Effector memory CD8-positive, alpha-beta T cell (primary cell): ENCODE measurements around the gene GRIN2D.

ENCODE experiments used
- ATAC-seq: fragments of 150-1000 bp; cut with Tn5 transposase; replicated peaks from 2 replicates; pipeline ENCODE4 v1.10.0; 2021; ENCODE audit warnings: mild to moderate bottlenecking, moderate library complexity
- DNase-seq, 3 experiments: peaks; one replicate each; pipeline ENCODE4 v3.0.0; 2021
- H3K27ac Mint-ChIP-seq, 2 donors: one replicate each; pipeline ENCODE4 v1.8.0; 2022; ENCODE audit warnings: mild to moderate bottlenecking in 2 of 2, mixed read lengths in 2 of 2, moderate library complexity in 2 of 2
- H3K27me3 Mint-ChIP-seq, 2 donors: one replicate each; pipeline ENCODE4 v1.8.0; 2022; ENCODE audit warnings: mixed read lengths in 2 of 2
- H3K36me3 Mint-ChIP-seq: one replicate; pipeline ENCODE4 v1.8.0; 2022; ENCODE audit warnings: mild to moderate bottlenecking, moderate library complexity, mixed read lengths; ENCODE audit not compliant: insufficient read depth
- H3K4me1 Mint-ChIP-seq, 2 donors: one replicate each; pipeline ENCODE4 v1.8.0; 2022; ENCODE audit warnings: low read depth in 2 of 2, mixed read lengths in 2 of 2
- H3K4me3 Mint-ChIP-seq, 2 donors: one replicate each; pipeline ENCODE4 v1.8.0; 2022; ENCODE audit warnings: mild to moderate bottlenecking in 2 of 2, mixed read lengths in 2 of 2, moderate library complexity in 2 of 2
- H3K9me3 Mint-ChIP-seq, 2 donors: one replicate each; pipeline ENCODE4 v1.8.0; 2022; ENCODE audit warnings: mixed read lengths in 2 of 2

GRIN2D gene

DNA sequence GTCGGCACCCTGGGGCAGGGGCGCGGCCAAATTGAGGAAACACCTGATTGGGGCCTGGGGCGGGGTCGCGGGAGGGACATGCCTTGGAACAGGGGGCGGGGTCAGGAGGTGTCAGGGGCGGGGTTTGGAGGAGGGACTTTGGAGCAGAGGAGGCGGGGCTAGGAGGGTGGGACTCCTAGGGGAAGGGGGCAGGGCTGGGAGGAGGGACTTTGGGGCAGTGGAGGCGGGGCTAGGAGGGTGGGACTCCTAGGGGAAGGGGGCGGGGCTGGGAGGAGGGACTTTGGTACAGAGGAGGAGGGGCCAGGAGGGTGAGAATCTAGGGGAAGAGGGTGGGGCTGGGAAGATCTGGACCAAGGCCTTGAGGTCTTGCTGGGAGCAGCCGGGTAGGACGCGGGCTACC lies 21.9 kb downstream of the GRIN2D start:
- ATAC-seq = peak; percentile 45
- H3K36me3 Mint-ChIP-seq = peaks cover 15% of the 10 kb centered on the region
- no peaks in the 10 kb centered on the region for H3K9me3 Mint-ChIP-seq
- H3K27me3 Mint-ChIP-seq = no peaks in the 10 kb centered on the region
- peaks cover 18 to 20% of the 10 kb centered on the region in 2 donors for H3K4me1 Mint-ChIP-seq
- peak; percentile 47 to 63 (median 48) for DNase-seq
- H3K4me3 Mint-ChIP-seq = peak overlapping the region; percentile 76 to 85
- H3K27ac Mint-ChIP-seq = peak overlapping the region in 1 of 2 donors; percentile 26

GRCh38 chr19:48415806-48416221 lies 22.3 kb downstream of the GRIN2D start:
- DNase-seq = no peak
- H3K27ac Mint-ChIP-seq = no peak overlapping the region
- peaks cover 13% of the 10 kb centered on the region for H3K36me3 Mint-ChIP-seq
- no peaks in the 10 kb centered on the region for H3K27me3 Mint-ChIP-seq
- no peaks in the 10 kb centered on the region for H3K9me3 Mint-ChIP-seq
- H3K4me1 Mint-ChIP-seq = peaks cover 18 to 20% of the 10 kb centered on the region in 2 donors
- no peak for ATAC-seq
- peak overlapping the region; percentile 76 to 85 for H3K4me3 Mint-ChIP-seq

DNA sequence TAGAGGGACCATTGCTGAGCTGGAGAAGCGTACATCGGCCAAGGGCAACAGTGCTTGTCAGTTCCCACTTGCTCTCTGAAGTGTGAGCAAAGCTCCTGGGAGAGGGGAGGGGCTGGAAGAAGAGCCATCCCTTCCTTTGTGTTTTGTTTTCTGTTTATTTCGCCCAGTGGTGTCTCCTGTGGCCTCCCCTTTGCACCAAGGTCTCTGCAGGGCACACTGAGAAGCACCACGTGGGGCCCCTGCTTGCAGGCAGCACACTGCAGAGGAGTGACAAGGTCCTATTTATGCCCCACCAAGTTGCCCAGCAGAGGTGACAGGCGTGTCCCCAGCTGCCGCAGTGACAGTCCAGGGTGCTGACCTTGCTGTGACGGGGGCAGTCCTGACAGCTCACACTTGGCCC lies 24.0 kb downstream of the GRIN2D start:
- DNase-seq (no peak), ATAC-seq (no peak)
- no peaks in the 10 kb centered on the region for H3K27me3 Mint-ChIP-seq
- peaks cover 13% of the 10 kb centered on the region for H3K36me3 Mint-ChIP-seq
- H3K27ac Mint-ChIP-seq = no peak overlapping the region
- no peaks in the 10 kb centered on the region for H3K9me3 Mint-ChIP-seq
- H3K4me3 Mint-ChIP-seq = no peak overlapping the region
- H3K4me1 Mint-ChIP-seq = peaks cover 18 to 20% of the 10 kb centered on the region in 2 donors

- H3K4me1 Mint-ChIP-seq = peaks cover 18 to 20% of the 10 kb centered on the region in 2 donors
- peaks cover 10% of the 10 kb centered on the region for H3K36me3 Mint-ChIP-seq
- H3K4me3 Mint-ChIP-seq = peak overlapping the region; percentile 76 to 83
- peak overlapping the region; percentile 87 to 90 for H3K27ac Mint-ChIP-seq
- H3K9me3 Mint-ChIP-seq = no peaks in the 10 kb centered on the region
- H3K27me3 Mint-ChIP-seq = peaks cover 0 to 4% of the 10 kb centered on the region in 2 donors
- ATAC-seq (peak; percentile 7), DNase-seq (no peak)
Measured at GRCh38 chr19:48418317-48419064, 25.0 kb downstream of the GRIN2D start.

- peak; percentile 69 to 71 (median 71) for DNase-seq
- Mint-ChIP-seq H3K27ac (peak overlapping the region; percentile 87 to 90), H3K36me3 (peaks cover 10% of the 10 kb centered on the region), H3K4me1 (peaks cover 16 to 20% of the 10 kb centered on the region in 2 donors), H3K9me3 (no peaks in the 10 kb centered on the region), H3K27me3 (peaks cover 0 to 5% of the 10 kb centered on the region in 2 donors), H3K4me3 (peak overlapping the region; percentile 76 to 83)
- peak; percentile 82 for ATAC-seq
Measured at GRCh38 chr19:48419158-48419920, 25.9 kb downstream of the GRIN2D start.

DNA sequence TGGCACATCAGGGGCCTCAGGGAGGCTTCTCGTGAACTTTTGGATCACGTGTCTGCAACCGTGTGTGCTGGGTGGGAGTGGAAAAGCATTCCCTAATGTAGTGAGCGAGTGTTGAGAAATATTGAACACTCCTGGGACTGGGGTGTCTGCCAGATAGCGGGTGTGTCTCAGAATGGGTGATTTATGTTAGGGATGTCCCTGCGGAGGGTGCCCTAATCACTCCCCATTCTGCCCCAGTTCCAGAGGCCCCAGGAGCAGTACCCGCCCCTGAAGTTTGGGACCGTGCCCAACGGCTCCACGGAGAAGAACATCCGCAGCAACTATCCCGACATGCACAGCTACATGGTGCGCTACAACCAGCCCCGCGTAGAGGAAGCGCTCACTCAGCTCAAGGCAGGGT lies 28.1 kb downstream of the GRIN2D start:
- DNase-seq (no peak), ATAC-seq (no peak)
- Mint-ChIP-seq H3K4me3 (no peak overlapping the region), H3K9me3 (no peaks in the 10 kb centered on the region), H3K27me3 (peaks cover 0 to 5% of the 10 kb centered on the region in 2 donors), H3K36me3 (peaks cover 7% of the 10 kb centered on the region), H3K27ac (no peak overlapping the region), H3K4me1 (peaks cover 10 to 17% of the 10 kb centered on the region in 2 donors)

DNA sequence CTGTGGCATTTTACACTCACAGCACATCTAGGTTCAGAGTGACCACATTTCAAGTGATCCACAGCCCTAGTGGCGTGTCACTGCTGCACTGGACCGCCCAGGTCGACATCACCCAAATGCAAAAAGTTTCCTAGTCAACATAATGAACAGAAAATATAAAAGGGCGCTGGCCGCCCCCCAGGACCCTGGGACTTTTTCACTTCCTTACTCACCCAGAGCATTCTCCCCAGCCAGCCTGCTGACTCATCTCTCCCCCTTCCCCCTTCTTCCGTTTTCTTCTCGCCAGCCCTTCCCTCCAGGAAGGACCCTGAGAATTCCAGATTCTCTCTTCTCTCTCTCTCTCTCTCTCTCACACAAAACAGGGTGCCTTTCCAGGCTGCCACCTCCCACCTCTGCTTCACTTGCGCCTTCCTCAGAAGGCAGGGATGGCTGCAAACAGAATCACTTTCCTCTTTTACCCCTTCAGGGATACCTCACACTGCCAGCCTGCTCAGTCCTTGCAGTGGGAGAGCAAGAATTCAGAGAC lies 31.3 kb downstream of the GRIN2D start:
- H3K4me3 Mint-ChIP-seq = no peak overlapping the region
- DNase-seq (no peak), ATAC-seq (no peak)
- H3K27me3 Mint-ChIP-seq = peaks cover 5 to 7% of the 10 kb centered on the region in 2 donors
- H3K27ac Mint-ChIP-seq = no peak overlapping the region
- H3K4me1 Mint-ChIP-seq = peaks cover 0 to 4% of the 10 kb centered on the region in 2 donors
- no peaks in the 10 kb centered on the region for H3K9me3 Mint-ChIP-seq
- H3K36me3 Mint-ChIP-seq = peaks cover 4% of the 10 kb centered on the region

- Mint-ChIP-seq H3K27me3 (peaks cover 0 to 7% of the 10 kb centered on the region in 2 donors), H3K9me3 (no peaks in the 10 kb centered on the region), H3K27ac (no peak overlapping the region), H3K36me3 (peaks cover 4% of the 10 kb centered on the region), H3K4me1 (peaks cover 0 to 4% of the 10 kb centered on the region in 2 donors), H3K4me3 (no peak overlapping the region)
- DNase-seq = no peak
- ATAC-seq = no peak
Measured at GRCh38 chr19:48428670-48429069, 35.2 kb downstream of the GRIN2D start.

- Mint-ChIP-seq H3K27me3 (peaks cover 21 to 28% of the 10 kb centered on the region in 2 donors), H3K4me1 (no peaks in the 10 kb centered on the region), H3K36me3 (peaks cover 4% of the 10 kb centered on the region), H3K4me3 (no peak overlapping the region), H3K27ac (no peak overlapping the region), H3K9me3 (no peaks in the 10 kb centered on the region)
- ATAC-seq (no peak), DNase-seq (no peak)
Measured at GRCh38 chr19:48433337-48433736, 39.9 kb downstream of the GRIN2D start.

DNA sequence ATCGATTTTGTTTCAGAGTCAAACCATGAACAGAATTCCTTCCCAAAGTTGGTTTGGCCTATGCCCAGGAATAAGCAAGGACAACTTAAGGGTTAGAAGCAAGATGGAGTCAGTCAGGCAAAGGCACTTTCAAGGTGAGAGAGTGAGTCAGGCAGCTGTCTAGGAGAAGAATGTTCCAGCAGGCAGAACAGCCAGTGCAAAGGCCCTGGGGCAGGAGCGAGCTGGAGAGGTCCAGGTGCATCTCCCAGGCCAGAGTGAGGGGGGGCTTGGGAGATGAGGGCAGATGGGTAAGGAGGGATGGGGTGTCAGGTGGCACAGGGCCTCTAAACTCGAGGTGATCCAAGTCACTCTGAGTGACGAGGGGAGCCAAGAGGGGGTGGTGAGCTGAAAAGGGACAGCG lies 43.1 kb downstream of the GRIN2D start:
- ATAC-seq (no peak), DNase-seq (no peak)
- no peaks in the 10 kb centered on the region for H3K9me3 Mint-ChIP-seq
- peaks cover 3% of the 10 kb centered on the region for H3K36me3 Mint-ChIP-seq
- peaks cover 24 to 34% of the 10 kb centered on the region in 2 donors for H3K27me3 Mint-ChIP-seq
- no peak overlapping the region for H3K4me3 Mint-ChIP-seq
- no peaks in the 10 kb centered on the region for H3K4me1 Mint-ChIP-seq
- H3K27ac Mint-ChIP-seq = no peak overlapping the region

GRCh38 chr19:48441360-48442050 lies 48.0 kb downstream of the GRIN2D start:
- H3K4me1 Mint-ChIP-seq = peaks cover 14 to 24% of the 10 kb centered on the region in 2 donors
- peak overlapping the region; percentile 73 to 74 for H3K4me3 Mint-ChIP-seq
- no peaks in the 10 kb centered on the region for H3K9me3 Mint-ChIP-seq
- no peak for DNase-seq
- no peak for ATAC-seq
- peaks cover 27 to 42% of the 10 kb centered on the region in 2 donors for H3K27me3 Mint-ChIP-seq
- peak overlapping the region in 1 of 2 donors; percentile 66 for H3K27ac Mint-ChIP-seq
- peaks cover 17% of the 10 kb centered on the region for H3K36me3 Mint-ChIP-seq

- H3K4me3 Mint-ChIP-seq = peak overlapping the region; percentile 73 to 74
- H3K36me3 Mint-ChIP-seq = peaks cover 17% of the 10 kb centered on the region
- ATAC-seq (no peak), DNase-seq (no peak)
- peaks cover 21 to 33% of the 10 kb centered on the region in 2 donors for H3K27me3 Mint-ChIP-seq
- no peaks in the 10 kb centered on the region for H3K9me3 Mint-ChIP-seq
- H3K27ac Mint-ChIP-seq = peak overlapping the region; percentile 16 to 66
- peaks cover 14 to 25% of the 10 kb centered on the region in 2 donors for H3K4me1 Mint-ChIP-seq
Measured at GRCh38 chr19:48442116-48443035, 48.9 kb downstream of the GRIN2D start.
